ENCODE measurements around the gene NFIA. TPM values are rescaled to one million over a fixed set of nuclear protein-coding genes. Genes with fewer than 3 reads are reported as not detected.

Gene NFIA
- total and polyA plus RNA-seq, 5 donors from 2014 or later = 0.86 to 3.9 (median 1.7) TPM

GRCh38 chr1:61174060-61174795 is 91.9 kb downstream of the NFIA start:
- H3K4me3 Mint-ChIP-seq = no peak overlapping the region
- H3K9me3 Mint-ChIP-seq = no peaks in the 10 kb centered on the region
- no peaks in the 10 kb centered on the region for H3K36me3 Mint-ChIP-seq

GRCh38 chr1:61175976-61176375 is 93.6 kb downstream of the NFIA start:
- Mint-ChIP-seq H3K4me3 (no peak overlapping the region), H3K4me1 (no peaks in the 10 kb centered on the region), H3K36me3 (no peaks in the 10 kb centered on the region), H3K27me3 (peaks cover 17% of the 10 kb centered on the region), H3K9me3 (no peaks in the 10 kb centered on the region), H3K27ac (no peak overlapping the region)
- Histone ChIP-seq H3K9me3 (ENCODE audit: control insufficient read depth in 2 of 2, low read length in 2 of 2) (no peaks in the 10 kb centered on the region), H3K4me1 (ENCODE audit: control insufficient read depth, insufficient read depth, low read length, poor library complexity, severe bottlenecking) (no peaks in the 10 kb centered on the region), H3K27me3 (ENCODE audit: control insufficient read depth, insufficient read depth, low read length) (peaks cover 2% of the 10 kb centered on the region), H3K27ac (ENCODE audit: insufficient read depth, low read length, poor library complexity, severe bottlenecking) (no peak overlapping the region), H3K36me3 (ENCODE audit: control insufficient read depth, insufficient read depth, low read length) (no peaks in the 10 kb centered on the region), H3K4me3 (ENCODE audit: low read depth, low read length) (no peak overlapping the region)
- DNase-seq = no peak
- no peak for ATAC-seq (ENCODE audit: low read depth in 2 of 2)

More at GRCh38 chr1:61174060-61174795, 91.9 kb downstream of the NFIA start:
- no peaks in the 10 kb centered on the region for H3K4me1 ChIP-seq (ENCODE audit: control insufficient read depth, insufficient read depth, low read length, poor library complexity, severe bottlenecking)
- H3K4me1 Mint-ChIP-seq = peaks cover 0 to 3% (median 0%) of the 10 kb centered on the region in 4 donors
- H3K27me3 Mint-ChIP-seq = peaks cover 20% of the 10 kb centered on the region
- ATAC-seq (ENCODE audit: low read depth in 2 of 2) = no peak
- H3K4me3 ChIP-seq (ENCODE audit: low read depth, low read length) = no peak overlapping the region
- peaks cover 2% of the 10 kb centered on the region for H3K27me3 ChIP-seq (ENCODE audit: control insufficient read depth, insufficient read depth, low read length)
- no peak overlapping the region for H3K27ac ChIP-seq (ENCODE audit: insufficient read depth, low read length, poor library complexity, severe bottlenecking)
- H3K9me3 ChIP-seq (ENCODE audit: control insufficient read depth in 2 of 2, low read length in 2 of 2) = no peaks in the 10 kb centered on the region
- H3K27ac Mint-ChIP-seq = peak overlapping the region in 1 of 3 donors; percentile 4
- no peaks in the 10 kb centered on the region for H3K36me3 ChIP-seq (ENCODE audit: control insufficient read depth, insufficient read depth, low read length)
- DNase-seq = no peak

GRCh38 chr1:61181067-61182038 is 99.0 kb downstream of the NFIA start:
- DNase-seq (no peak), ATAC-seq (ENCODE audit: low read depth in 2 of 2) (no peak)
- Histone ChIP-seq H3K27me3 (ENCODE audit: control insufficient read depth, insufficient read depth, low read length) (no peaks in the 10 kb centered on the region), H3K4me1 (ENCODE audit: control insufficient read depth, insufficient read depth, low read length, poor library complexity, severe bottlenecking) (no peaks in the 10 kb centered on the region), H3K27ac (ENCODE audit: insufficient read depth, low read length, poor library complexity, severe bottlenecking) (no peak overlapping the region), H3K4me3 (ENCODE audit: low read depth, low read length) (no peak overlapping the region), H3K36me3 (ENCODE audit: control insufficient read depth, insufficient read depth, low read length) (no peaks in the 10 kb centered on the region), H3K9me3 (ENCODE audit: control insufficient read depth in 2 of 2, low read length in 2 of 2) (no peaks in the 10 kb centered on the region)
- Mint-ChIP-seq H3K4me3 (no peak overlapping the region), H3K36me3 (no peaks in the 10 kb centered on the region), H3K9me3 (no peaks in the 10 kb centered on the region), H3K27me3 (peaks cover 4% of the 10 kb centered on the region), H3K27ac (no peak overlapping the region), H3K4me1 (no peaks in the 10 kb centered on the region)

- Histone ChIP-seq H3K27ac (ENCODE audit: insufficient read depth, low read length, poor library complexity, severe bottlenecking) (no peak overlapping the region), H3K36me3 (ENCODE audit: control insufficient read depth, insufficient read depth, low read length) (no peaks in the 10 kb centered on the region), H3K4me3 (ENCODE audit: low read depth, low read length) (no peak overlapping the region), H3K4me1 (ENCODE audit: control insufficient read depth, insufficient read depth, low read length, poor library complexity, severe bottlenecking) (no peaks in the 10 kb centered on the region), H3K27me3 (ENCODE audit: control insufficient read depth, insufficient read depth, low read length) (no peaks in the 10 kb centered on the region), H3K9me3 (ENCODE audit: control insufficient read depth in 2 of 2, low read length in 2 of 2) (no peaks in the 10 kb centered on the region)
- no peak overlapping the region for H3K4me3 Mint-ChIP-seq
- no peaks in the 10 kb centered on the region for H3K4me1 Mint-ChIP-seq
- H3K36me3 Mint-ChIP-seq = no peaks in the 10 kb centered on the region
- ATAC-seq (ENCODE audit: low read depth in 2 of 2) (no peak), DNase-seq (no peak)
- no peak overlapping the region for H3K27ac Mint-ChIP-seq
- no peaks in the 10 kb centered on the region for H3K9me3 Mint-ChIP-seq
- peaks cover 4% of the 10 kb centered on the region for H3K27me3 Mint-ChIP-seq
Measured at GRCh38 chr1:61182049-61182448, 99.7 kb downstream of the NFIA start.

- ATAC-seq (ENCODE audit: low read depth in 2 of 2) = no peak
- H3K36me3 Mint-ChIP-seq = no peaks in the 10 kb centered on the region
- no peak overlapping the region for H3K27ac ChIP-seq (ENCODE audit: insufficient read depth, low read length, poor library complexity, severe bottlenecking)
- no peaks in the 10 kb centered on the region for H3K27me3 ChIP-seq (ENCODE audit: control insufficient read depth, insufficient read depth, low read length)
- H3K4me1 ChIP-seq (ENCODE audit: control insufficient read depth, insufficient read depth, low read length, poor library complexity, severe bottlenecking) = no peaks in the 10 kb centered on the region
- H3K27me3 Mint-ChIP-seq = peaks cover 4% of the 10 kb centered on the region
- no peaks in the 10 kb centered on the region for H3K36me3 ChIP-seq (ENCODE audit: control insufficient read depth, insufficient read depth, low read length)
- no peak overlapping the region for H3K4me3 Mint-ChIP-seq
- no peak for DNase-seq
- no peaks in the 10 kb centered on the region for H3K9me3 ChIP-seq (ENCODE audit: control insufficient read depth in 2 of 2, low read length in 2 of 2)
- no peaks in the 10 kb centered on the region for H3K9me3 Mint-ChIP-seq
- no peak overlapping the region for H3K4me3 ChIP-seq (ENCODE audit: low read depth, low read length)
- no peak overlapping the region for H3K27ac Mint-ChIP-seq
- H3K4me1 Mint-ChIP-seq = no peaks in the 10 kb centered on the region
Measured at GRCh38 chr1:61182480-61182879, 100.1 kb downstream of the NFIA start.

- no peak overlapping the region for H3K27ac ChIP-seq (ENCODE audit: insufficient read depth, low read length, poor library complexity, severe bottlenecking)
Measured at GRCh38 chr1:61183471-61184039, 101.2 kb downstream of the NFIA start.

GRCh38 chr1:61184040-61184713 is 101.8 kb downstream of the NFIA start:
- Mint-ChIP-seq H3K36me3 (no peaks in the 10 kb centered on the region), H3K4me3 (no peak overlapping the region), H3K9me3 (no peaks in the 10 kb centered on the region), H3K4me1 (no peaks in the 10 kb centered on the region), H3K27me3 (peaks cover 4% of the 10 kb centered on the region), H3K27ac (no peak overlapping the region)
- H3K36me3 ChIP-seq (ENCODE audit: control insufficient read depth, insufficient read depth, low read length) = no peaks in the 10 kb centered on the region
- no peaks in the 10 kb centered on the region for H3K4me1 ChIP-seq (ENCODE audit: control insufficient read depth, insufficient read depth, low read length, poor library complexity, severe bottlenecking)
- DNase-seq = no peak
- H3K9me3 ChIP-seq (ENCODE audit: control insufficient read depth in 2 of 2, low read length in 2 of 2) = no peaks in the 10 kb centered on the region
- no peaks in the 10 kb centered on the region for H3K27me3 ChIP-seq (ENCODE audit: control insufficient read depth, insufficient read depth, low read length)
- no peak overlapping the region for H3K4me3 ChIP-seq (ENCODE audit: low read depth, low read length)
- no peak for ATAC-seq (ENCODE audit: low read depth in 2 of 2)
- no peak overlapping the region for H3K27ac ChIP-seq (ENCODE audit: insufficient read depth, low read length, poor library complexity, severe bottlenecking)

More at GRCh38 chr1:61183471-61184039, 101.2 kb downstream of the NFIA start:
- Mint-ChIP-seq H3K27me3 (peaks cover 4% of the 10 kb centered on the region), H3K36me3 (no peaks in the 10 kb centered on the region), H3K9me3 (no peaks in the 10 kb centered on the region), H3K4me1 (no peaks in the 10 kb centered on the region), H3K4me3 (no peak overlapping the region), H3K27ac (no peak overlapping the region)
- no peak for ATAC-seq (ENCODE audit: low read depth in 2 of 2)
- H3K36me3 ChIP-seq (ENCODE audit: control insufficient read depth, insufficient read depth, low read length) = no peaks in the 10 kb centered on the region
- no peaks in the 10 kb centered on the region for H3K4me1 ChIP-seq (ENCODE audit: control insufficient read depth, insufficient read depth, low read length, poor library complexity, severe bottlenecking)
- no peak overlapping the region for H3K4me3 ChIP-seq (ENCODE audit: low read depth, low read length)
- no peak for DNase-seq
- no peaks in the 10 kb centered on the region for H3K27me3 ChIP-seq (ENCODE audit: control insufficient read depth, insufficient read depth, low read length)
- no peaks in the 10 kb centered on the region for H3K9me3 ChIP-seq (ENCODE audit: control insufficient read depth in 2 of 2, low read length in 2 of 2)
